ENCODE results near the gene C13orf46.
"Not testable (repeated sequence)": the region's sequence is repeated elsewhere in the genome, so short reads cannot be mapped to it uniquely, and the experiment has no call there.

The C13orf46 gene

GRCh38 chr13:113991676-113992179, 17.9 kb upstream of the C13orf46 start:
- no peak for DNase-seq (ENCODE audit: low spot score)

GRCh38 chr13:113991191-113991669, 17.4 kb upstream of the C13orf46 start:
- no peak for DNase-seq (ENCODE audit: low spot score)

GRCh38 chr13:113990321-113990837, 16.5 kb upstream of the C13orf46 start:
- no peak for DNase-seq (ENCODE audit: low spot score)

GRCh38 chr13:113989585-113990300, 15.9 kb upstream of the C13orf46 start:
- no peak for DNase-seq (ENCODE audit: low spot score)

- not testable (repeated sequence) for DNase-seq (ENCODE audit: low spot score)
Observed at GRCh38 chr13:113988859-113989258, 15.0 kb upstream of the C13orf46 start.

GRCh38 chr13:113982296-113982661, 8.4 kb upstream of the C13orf46 start:
- DNase-seq (ENCODE audit: low spot score), result no peak

- no peak for DNase-seq (ENCODE audit: low spot score)
Observed at GRCh38 chr13:113981611-113982295, 7.9 kb upstream of the C13orf46 start.

GRCh38 chr13:113981194-113981605, 7.3 kb upstream of the C13orf46 start:
- no peak for DNase-seq (ENCODE audit: low spot score)

GRCh38 chr13:113980489-113981064, 6.7 kb upstream of the C13orf46 start:
- DNase-seq (ENCODE audit: low spot score), result no peak

- no peak for DNase-seq (ENCODE audit: low spot score)
Observed at GRCh38 chr13:113979791-113980471, 6.1 kb upstream of the C13orf46 start.

- no peak for DNase-seq (ENCODE audit: low spot score)
Observed at GRCh38 chr13:113978741-113979481, 5.0 kb upstream of the C13orf46 start.

- no peak for DNase-seq (ENCODE audit: low spot score)
Observed at GRCh38 chr13:113977976-113978375, 4.1 kb upstream of the C13orf46 start.

GRCh38 chr13:113976711-113977684, 3.1 kb upstream of the C13orf46 start:
- no peak for DNase-seq (ENCODE audit: low spot score)

GRCh38 chr13:113975416-113975815, 1.5 kb upstream of the C13orf46 start:
- no peak for DNase-seq (ENCODE audit: low spot score)

- no peak for DNase-seq (ENCODE audit: low spot score)
Observed at GRCh38 chr13:113974304-113975281, 717 bp upstream of the C13orf46 start.

GRCh38 chr13:113972451-113973217, 1.2 kb downstream of the C13orf46 start:
- no peak for DNase-seq (ENCODE audit: low spot score)

- DNase-seq (ENCODE audit: low spot score), result no peak
Observed at GRCh38 chr13:113971471-113972231, 2.2 kb downstream of the C13orf46 start.
